Endothelial cell (in vitro differentiated cells): ENCODE data around the gene CHMP2B. TPM values are rescaled to one million over a fixed set of nuclear protein-coding genes. Genes with fewer than 3 reads are reported as not detected.

ENCODE experiments used
- DNase-seq: peaks from one replicate; pipeline ENCODE4 v3.0.0; 2021; ENCODE audit warnings: low spot score
- H3K27ac Mint-ChIP-seq: one replicate; pipeline ENCODE4 v1.8.0; 2021; ENCODE audit warnings: mixed read lengths, inconsistent platforms; ENCODE audit not compliant: unreplicated experiment
- H3K27me3 Mint-ChIP-seq: one replicate; pipeline ENCODE4 v1.8.0; 2021; ENCODE audit warnings: mild to moderate bottlenecking, moderate library complexity, mixed read lengths, inconsistent platforms; ENCODE audit not compliant: unreplicated experiment
- H3K36me3 Mint-ChIP-seq: one replicate; pipeline ENCODE4 v1.8.0; 2021; ENCODE audit warnings: mild to moderate bottlenecking, low read depth, mixed read lengths, inconsistent platforms; ENCODE audit not compliant: unreplicated experiment
- H3K4me1 Mint-ChIP-seq: one replicate; pipeline ENCODE4 v1.8.0; 2021; ENCODE audit warnings: mild to moderate bottlenecking, mixed read lengths, inconsistent platforms; ENCODE audit not compliant: unreplicated experiment
- H3K4me3 Mint-ChIP-seq: one replicate; pipeline ENCODE4 v1.8.0; 2021; ENCODE audit warnings: mild to moderate bottlenecking, mixed read lengths, inconsistent platforms; ENCODE audit not compliant: unreplicated experiment
- H3K9me3 Mint-ChIP-seq: one replicate; pipeline ENCODE4 v1.8.0; 2021; ENCODE audit warnings: mixed read lengths, inconsistent platforms; ENCODE audit not compliant: unreplicated experiment
- long read RNA-seq: library from polyadenylated mRNA; unstranded; transcript quantifications from one replicate; pipeline ENCODE4 v2.0.0, GENCODE V29; 2020; ENCODE audit not compliant: unreplicated experiment
- total RNA-seq: library from RNA; stranded (reverse); fragmentation: NEBNext Ultra II Directional; extraction: Animal tissue kit (Norgen Biotek cat#: 25700); gene quantifications from one replicate; pipeline ENCODE4 v1.2.1, GENCODE V29; 2021; ENCODE audit not compliant: unreplicated experiment
- TF ChIP-seq, protein P1 (sequence below): fragments of 200-600 bp; sonication (generic); IDR thresholded peaks from one replicate; pipeline ENCODE4 v1.5.0; 2021; ENCODE audit warnings: antibody characterized with exemption; ENCODE audit not compliant: unreplicated experiment

CHMP2B gene
- total RNA-seq: 40.7 TPM
- long read RNA-seq, transcript CHMP2B-201 (6 exons, 2,557 nt): major isoform, 45 of 55 reads
- long read RNA-seq, partial matches to known transcripts: 4 of 55 reads
- long read RNA-seq, other reads (novel, unspliced or antisense): 6 of 55 reads

GRCh38 chr3:87227104-87227834, at the start of gene CHMP2B:
TSS of gene CHMP2B (plus strand) at chr3:87227309. CDS start at chr3:87227523, 214 bp downstream.
- Mint-ChIP-seq H3K27me3 (peaks cover 2% of the 10 kb centered on the region), H3K4me1 (peaks cover 22% of the 10 kb centered on the region), H3K4me3 (peak within 1 kb of the TSS; percentile 98), H3K36me3 (peaks cover 8% of the 10 kb centered on the region), H3K9me3 (no peaks in the 10 kb centered on the region), H3K27ac (peak within 1 kb of the TSS; percentile 98)
- peak; percentile 92 for DNase-seq
- TF ChIP-seq, protein P1, sequence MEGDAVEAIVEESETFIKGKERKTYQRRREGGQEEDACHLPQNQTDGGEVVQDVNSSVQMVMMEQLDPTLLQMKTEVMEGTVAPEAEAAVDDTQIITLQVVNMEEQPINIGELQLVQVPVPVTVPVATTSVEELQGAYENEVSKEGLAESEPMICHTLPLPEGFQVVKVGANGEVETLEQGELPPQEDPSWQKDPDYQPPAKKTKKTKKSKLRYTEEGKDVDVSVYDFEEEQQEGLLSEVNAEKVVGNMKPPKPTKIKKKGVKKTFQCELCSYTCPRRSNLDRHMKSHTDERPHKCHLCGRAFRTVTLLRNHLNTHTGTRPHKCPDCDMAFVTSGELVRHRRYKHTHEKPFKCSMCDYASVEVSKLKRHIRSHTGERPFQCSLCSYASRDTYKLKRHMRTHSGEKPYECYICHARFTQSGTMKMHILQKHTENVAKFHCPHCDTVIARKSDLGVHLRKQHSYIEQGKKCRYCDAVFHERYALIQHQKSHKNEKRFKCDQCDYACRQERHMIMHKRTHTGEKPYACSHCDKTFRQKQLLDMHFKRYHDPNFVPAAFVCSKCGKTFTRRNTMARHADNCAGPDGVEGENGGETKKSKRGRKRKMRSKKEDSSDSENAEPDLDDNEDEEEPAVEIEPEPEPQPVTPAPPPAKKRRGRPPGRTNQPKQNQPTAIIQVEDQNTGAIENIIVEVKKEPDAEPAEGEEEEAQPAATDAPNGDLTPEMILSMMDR: no peak

DNA sequence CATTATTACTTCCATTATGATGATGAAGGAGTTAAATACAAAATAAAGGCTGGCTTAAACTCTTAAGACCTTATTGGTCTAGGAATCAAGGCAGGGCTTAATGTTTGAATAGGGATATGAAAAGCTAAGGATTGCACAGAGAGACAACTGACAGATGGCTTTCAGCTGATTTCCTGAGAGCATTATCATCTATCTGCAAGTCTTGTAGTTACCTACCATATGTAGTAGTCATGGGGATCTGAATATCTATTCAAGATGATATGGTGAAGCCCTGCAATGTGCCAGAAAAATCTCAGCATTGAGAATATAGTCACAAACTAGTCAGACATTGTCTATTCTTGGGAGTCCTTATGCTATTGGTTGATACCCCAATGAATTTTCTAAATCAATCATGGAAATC, 47.5 kb upstream of the CHMP2B start:
- H3K9me3 Mint-ChIP-seq: no peaks in the 10 kb centered on the region
- H3K27me3 Mint-ChIP-seq: no peaks in the 10 kb centered on the region
- H3K36me3 Mint-ChIP-seq: no peaks in the 10 kb centered on the region
- no peak overlapping the region for H3K4me3 Mint-ChIP-seq
- H3K4me1 Mint-ChIP-seq: no peaks in the 10 kb centered on the region
- TF ChIP-seq, protein P1: no peak
- DNase-seq: no peak
- no peak overlapping the region for H3K27ac Mint-ChIP-seq

DNA sequence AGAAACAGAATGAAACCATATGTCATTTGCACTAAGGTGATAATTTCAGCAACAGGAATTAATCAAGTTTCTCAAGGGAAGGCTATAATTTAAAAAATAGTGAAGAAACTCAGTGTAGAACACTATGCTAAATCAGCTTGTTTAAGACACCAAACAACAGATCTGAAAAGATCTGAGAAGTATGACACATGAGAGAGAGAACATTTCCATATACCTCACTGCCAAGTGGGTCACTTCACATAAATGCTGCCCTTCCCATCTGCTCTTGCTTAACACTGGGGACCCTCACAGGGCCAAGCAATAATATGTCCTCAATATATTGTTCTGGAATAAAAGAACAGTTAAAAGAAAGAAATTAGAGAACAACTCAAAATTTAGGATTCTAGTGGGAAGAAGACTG, 45.6 kb upstream of the CHMP2B start:
- no peak overlapping the region for H3K27ac Mint-ChIP-seq
- no peaks in the 10 kb centered on the region for H3K36me3 Mint-ChIP-seq
- H3K4me3 Mint-ChIP-seq: no peak overlapping the region
- TF ChIP-seq, protein P1: no peak
- DNase-seq: no peak
- H3K4me1 Mint-ChIP-seq: no peaks in the 10 kb centered on the region
- no peaks in the 10 kb centered on the region for H3K27me3 Mint-ChIP-seq
- H3K9me3 Mint-ChIP-seq: no peaks in the 10 kb centered on the region

DNA sequence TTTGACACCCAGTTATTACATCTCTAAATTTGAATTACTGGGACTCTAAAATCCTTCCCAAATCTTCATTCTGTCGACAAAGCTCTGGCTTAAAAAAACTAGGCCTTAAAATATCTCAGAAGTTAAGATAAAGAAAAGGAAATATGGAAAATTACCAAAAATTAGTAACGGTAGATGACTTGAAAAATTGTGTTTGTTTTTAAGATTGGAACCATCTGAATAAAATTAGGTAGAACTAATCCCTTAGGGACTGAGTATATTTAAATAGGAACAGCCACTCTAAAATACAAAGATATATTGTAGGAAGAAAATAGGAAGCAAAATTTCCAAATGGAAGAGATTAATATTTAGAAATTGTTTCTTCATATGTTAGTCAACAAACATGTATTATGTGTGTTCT, 45.1 kb upstream of the CHMP2B start:
- H3K27me3 Mint-ChIP-seq: no peaks in the 10 kb centered on the region

More for the DNA sequence above, 45.1 kb upstream of the CHMP2B start:
- no peak overlapping the region for H3K4me3 Mint-ChIP-seq
- no peaks in the 10 kb centered on the region for H3K4me1 Mint-ChIP-seq
- TF ChIP-seq, protein P1: no peak
- DNase-seq: no peak
- no peaks in the 10 kb centered on the region for H3K36me3 Mint-ChIP-seq
- H3K9me3 Mint-ChIP-seq: no peaks in the 10 kb centered on the region
- no peak overlapping the region for H3K27ac Mint-ChIP-seq
